C4-2B (cell line): Measurements from ENCODE around the gene OR10H1.
"Not testable (repeated sequence)": the region's sequence is repeated elsewhere in the genome, so short reads cannot be mapped to it uniquely, and the experiment has no call there.

Experiments used
- CTCF ChIP-seq: fragments of 450-650 bp; conservative IDR thresholded peaks from 2 replicates; pipeline ENCODE4 v1.5.1; 2017; ENCODE audit warnings: mild to moderate bottlenecking
- ZFX ChIP-seq: fragments of 450-650 bp; IDR thresholded peaks from 2 replicates; pipeline ENCODE4 v1.6.1; 2017

DNA sequence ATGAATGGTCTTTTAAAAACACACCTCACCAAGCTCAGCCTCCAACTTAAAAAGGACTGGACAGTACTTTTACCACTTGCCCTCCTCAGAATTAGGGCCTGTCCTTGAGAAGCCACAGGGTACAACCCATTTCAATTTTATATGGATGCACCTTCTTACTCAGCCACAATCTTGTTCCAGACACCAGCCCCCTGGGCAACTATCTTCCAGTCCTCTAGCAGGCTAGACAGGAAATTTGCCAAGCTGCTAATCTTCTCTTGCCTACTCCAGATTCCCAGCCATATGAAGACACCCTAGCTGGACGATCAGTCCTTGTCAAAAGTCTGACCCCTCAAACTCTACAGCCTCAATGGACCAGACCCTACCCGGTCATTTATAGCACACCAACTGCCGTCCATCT lies 18.8 kb upstream of the OR10H1 start:
- not testable (repeated sequence) for TF ChIP-seq CTCF, ZFX
